Thyroid gland (tissue), 4 donors: ENCODE measurements around the gene SPTB. TPM values are rescaled to one million over a fixed set of nuclear protein-coding genes. Genes with fewer than 3 reads are reported as not detected.

ENCODE experiments used
- DNase-seq, 2 donors: peaks; one replicate each; pipeline ENCODE4 v3.0.0-alpha.2; 2019
- H3K27ac ChIP-seq, 3 donors: fragments of 200-600 bp; sonication (generic); 1 replicate in 2 of 3; 2 replicates in 1 of 3; pipeline ENCODE4 v1.5.1; 2016 to 2019; ENCODE audit warnings: mild to moderate bottlenecking in 1 of 3, moderate library complexity in 1 of 3
- H3K27me3 ChIP-seq: fragments of 200-600 bp; sonication (generic); one replicate; pipeline ENCODE4 v1.5.1; 2019
- H3K36me3 ChIP-seq, 2 donors: fragments of 200-600 bp; sonication (generic); one replicate each; pipeline ENCODE4 v1.5.1; 2016 to 2019
- H3K4me1 ChIP-seq, 2 donors: fragments of 200-600 bp; sonication (generic); one replicate each; pipeline ENCODE4 v1.5.1; 2017 to 2019
- H3K4me3 ChIP-seq, 3 donors: fragments of 200-600 bp; sonication (generic); replicated peaks in 1 of 3; 1 replicate in 2 of 3; 2 replicates in 1 of 3; pipeline ENCODE4 v1.5.1; 2016; ENCODE audit warnings: mild to moderate bottlenecking in 1 of 3
- H3K9me3 ChIP-seq: fragments of 200-600 bp; sonication (generic); one replicate; pipeline ENCODE4 v1.5.1; 2017
- CTCF ChIP-seq, 6 experiments: fragments of 200-600 bp in 3 of 6; fragments of 450-650 bp in 3 of 6; sonication (generic) in 3 of 6; IDR thresholded peaks; one replicate each; pipeline ENCODE4 v1.5.1; 2016 to 2019; ENCODE audit warnings: antibody characterized with exemption in 6 of 6, mild to moderate bottlenecking in 2 of 6, inconsistent platforms in 1 of 6, moderate library complexity in 1 of 6
- POLR2A ChIP-seq, 2 donors: fragments of 450-650 bp; IDR thresholded peaks; one replicate each; pipeline ENCODE4 v1.6.1; 2017; ENCODE audit warnings: antibody characterized with exemption in 2 of 2, mild to moderate bottlenecking in 2 of 2, moderate library complexity in 1 of 2
- WGBS, 2 donors: methylation state at CpG; one replicate each; pipeline ENCODE4 v1.1.5; 2017; 5-methylcytosine and 5-hydroxymethylcytosine counted together
- intact Hi-C: fragments of 100-400 bp; cut with DNase I; formaldehyde crosslinking; loops from one replicate; pipeline ENCODE4 v1.15.1; 2023
- total RNA-seq, 4 donors: library from RNA; depleted of rRNA; stranded (reverse); fragments of >200 nt; gene quantifications; one replicate each; pipeline ENCODE4 v1.2.3, GENCODE V29; 2016

SPTB gene
- total RNA-seq, 4 donors from 2014 or later = 0.33 to 1.9 (median 0.61) TPM

GRCh38 chr14:64702493-64703394 is 177.0 kb downstream of the SPTB start:
- 36 to 37% methylated on average over 25 of the region's 25 CpGs for WGBS, 2 donors
- DNase-seq = peak; percentile 94 to 95
- H3K36me3 ChIP-seq = no peaks in the 10 kb centered on the region
- H3K9me3 ChIP-seq = no peaks in the 10 kb centered on the region
- intact Hi-C loops = no loop called here
- peak overlapping the region; percentile 93 to 97 (median 94) for H3K27ac ChIP-seq
- H3K4me3 ChIP-seq = peak overlapping the region in 1 of 3 donors; percentile 71
- peaks cover 48 to 71% of the 10 kb centered on the region in 2 donors for H3K4me1 ChIP-seq
- TF ChIP-seq POLR2A (IDR thresholded peaks at IDR 0.05) (peak in 1 of 2 donors; percentile 93), CTCF (IDR thresholded peaks at IDR 0.05) (no peak)
- H3K27me3 ChIP-seq = no peaks in the 10 kb centered on the region

GRCh38 chr14:64701660-64702059 is 178.0 kb downstream of the SPTB start:
- peak overlapping the region; percentile 93 to 97 (median 94) for H3K27ac ChIP-seq

GRCh38 chr14:64700894-64701293 is 178.8 kb downstream of the SPTB start:
- Histone ChIP-seq H3K4me3 (no peak overlapping the region), H3K4me1 (peaks cover 51 to 64% of the 10 kb centered on the region in 2 donors), H3K27me3 (no peaks in the 10 kb centered on the region), H3K9me3 (no peaks in the 10 kb centered on the region), H3K36me3 (no peaks in the 10 kb centered on the region), H3K27ac (peak overlapping the region; percentile 93 to 97 (median 94))
- intact Hi-C loops = no loop called here
- DNase-seq = peak; percentile 73 to 79
- TF ChIP-seq CTCF (IDR thresholded peaks at IDR 0.05) (peak in 2 of 6 experiments; percentile 15 to 28), POLR2A (IDR thresholded peaks at IDR 0.05) (peak in 1 of 2 donors; percentile 45)
- WGBS, 2 donors = 44 to 50% methylated on average over 4 of the region's 4 CpGs

More at GRCh38 chr14:64701660-64702059, 178.0 kb downstream of the SPTB start:
- TF ChIP-seq POLR2A (IDR thresholded peaks at IDR 0.05) (no peak), CTCF (IDR thresholded peaks at IDR 0.05) (no peak)
- Histone ChIP-seq H3K27me3 (no peaks in the 10 kb centered on the region), H3K36me3 (no peaks in the 10 kb centered on the region), H3K4me3 (no peak overlapping the region), H3K9me3 (no peaks in the 10 kb centered on the region), H3K4me1 (peaks cover 53 to 66% of the 10 kb centered on the region in 2 donors)
- WGBS, 2 donors = 31 to 44% methylated on average over 1 of the region's 1 CpG
- DNase-seq = no peak
- intact Hi-C loops = no loop called here

- H3K4me1 ChIP-seq = peaks cover 48 to 58% of the 10 kb centered on the region in 2 donors
- no peaks in the 10 kb centered on the region for H3K27me3 ChIP-seq
Measured at GRCh38 chr14:64700290-64700689, 179.4 kb downstream of the SPTB start.

More at GRCh38 chr14:64700290-64700689, 179.4 kb downstream of the SPTB start:
- no peaks in the 10 kb centered on the region for H3K36me3 ChIP-seq
- intact Hi-C loops = no loop called here
- no peak for DNase-seq
- H3K4me3 ChIP-seq = no peak overlapping the region
- 84 to 88% methylated on average over 2 of the region's 2 CpGs for WGBS, 2 donors
- peak overlapping the region; percentile 57 to 94 (median 93) for H3K27ac ChIP-seq
- no peak for TF ChIP-seq CTCF (IDR thresholded peaks at IDR 0.05)
- TF ChIP-seq POLR2A (IDR thresholded peaks at IDR 0.05) = no peak
- no peaks in the 10 kb centered on the region for H3K9me3 ChIP-seq
